Measurements from ENCODE around the gene PRPF6. TPM values are rescaled to one million over a fixed set of nuclear protein-coding genes. Genes with fewer than 3 reads are reported as not detected.

The PRPF6 gene
- total RNA-seq, 1 experiment from 2014 or later: 103 TPM

- H4K20me1 ChIP-seq (ENCODE audit: insufficient read depth): peaks cover 73% of the 10 kb centered on the region
- no TSS peak for BruUV-seq (replicated peaks)
- no peaks in the 10 kb centered on the region for H3K4me1 ChIP-seq (replicated peaks; ENCODE audit: insufficient read depth)
- H3K79me2 ChIP-seq (ENCODE audit: low read depth): peaks cover 25% of the 10 kb centered on the region
- peaks cover 17% of the 10 kb centered on the region for H3K36me3 ChIP-seq (ENCODE audit: low read depth)
- peaks cover 38% of the 10 kb centered on the region for H3F3A ChIP-seq (ENCODE audit: insufficient read depth, low read depth)
- no peaks in the 10 kb centered on the region for H3K27me3 ChIP-seq (ENCODE audit: insufficient read depth, low read depth)
- POLR2A ChIA-PET (ENCODE audit: unreplicated experiment): interaction anchor here (0.6 kb wide), 1 partner anchor 210 kb away, joined by 8 read pairs; no protein-coding TSS in a partner anchor
- CTCF ChIA-PET: no interaction called here
- H3K9me3 ChIP-seq (ENCODE audit: insufficient read depth, low read depth): no peaks in the 10 kb centered on the region
- no peak overlapping the region for H3K4me3 ChIP-seq
- H3K27ac ChIP-seq: no peak overlapping the region
- no peak overlapping the region for H2AFZ ChIP-seq
- no peak for DNase-seq
- no peaks in the 10 kb centered on the region for H3K9me2 ChIP-seq (ENCODE audit: insufficient read depth)
- TF ChIP-seq EZH2 (IDR thresholded peaks at IDR 0.05; ENCODE audit: low read depth) (no peak), CTCF (conservative IDR thresholded peaks at IDR 0.05) (no peak)
- no peak overlapping the region for H3K4me2 ChIP-seq
- intact Hi-C loops (cut with micrococcal nuclease; ENCODE audit: unreplicated experiment): no loop called here
Observed at GRCh38 chr20:63942969-63943807, 37.7 kb upstream of the PRPF6 start.

GRCh38 chr20:63943808-63944077 lies 37.2 kb upstream of the PRPF6 start:
- ChIA-PET POLR2A (ENCODE audit: unreplicated experiment) (no interaction called here), CTCF (no interaction called here)
- H3K4me3 ChIP-seq: no peak overlapping the region
- H3F3A ChIP-seq (ENCODE audit: insufficient read depth, low read depth): peaks cover 40% of the 10 kb centered on the region
- H3K9me3 ChIP-seq (ENCODE audit: insufficient read depth, low read depth): no peaks in the 10 kb centered on the region
- peaks cover 17% of the 10 kb centered on the region for H3K36me3 ChIP-seq (ENCODE audit: low read depth)
- no peak overlapping the region for H2AFZ ChIP-seq
- no peaks in the 10 kb centered on the region for H3K9me2 ChIP-seq (ENCODE audit: insufficient read depth)
- intact Hi-C loops (cut with micrococcal nuclease; ENCODE audit: unreplicated experiment): no loop called here
- peaks cover 29% of the 10 kb centered on the region for H3K79me2 ChIP-seq (ENCODE audit: low read depth)
- TF ChIP-seq EZH2 (IDR thresholded peaks at IDR 0.05; ENCODE audit: low read depth): no peak
- TF ChIP-seq CTCF (conservative IDR thresholded peaks at IDR 0.05): no peak
- H3K27ac ChIP-seq: no peak overlapping the region
- BruUV-seq (replicated peaks): no TSS peak
- no peaks in the 10 kb centered on the region for H3K4me1 ChIP-seq (replicated peaks; ENCODE audit: insufficient read depth)
- DNase-seq: no peak
- H3K4me2 ChIP-seq: no peak overlapping the region
- H4K20me1 ChIP-seq (ENCODE audit: insufficient read depth): peaks cover 77% of the 10 kb centered on the region
- no peaks in the 10 kb centered on the region for H3K27me3 ChIP-seq (ENCODE audit: insufficient read depth, low read depth)

DNA sequence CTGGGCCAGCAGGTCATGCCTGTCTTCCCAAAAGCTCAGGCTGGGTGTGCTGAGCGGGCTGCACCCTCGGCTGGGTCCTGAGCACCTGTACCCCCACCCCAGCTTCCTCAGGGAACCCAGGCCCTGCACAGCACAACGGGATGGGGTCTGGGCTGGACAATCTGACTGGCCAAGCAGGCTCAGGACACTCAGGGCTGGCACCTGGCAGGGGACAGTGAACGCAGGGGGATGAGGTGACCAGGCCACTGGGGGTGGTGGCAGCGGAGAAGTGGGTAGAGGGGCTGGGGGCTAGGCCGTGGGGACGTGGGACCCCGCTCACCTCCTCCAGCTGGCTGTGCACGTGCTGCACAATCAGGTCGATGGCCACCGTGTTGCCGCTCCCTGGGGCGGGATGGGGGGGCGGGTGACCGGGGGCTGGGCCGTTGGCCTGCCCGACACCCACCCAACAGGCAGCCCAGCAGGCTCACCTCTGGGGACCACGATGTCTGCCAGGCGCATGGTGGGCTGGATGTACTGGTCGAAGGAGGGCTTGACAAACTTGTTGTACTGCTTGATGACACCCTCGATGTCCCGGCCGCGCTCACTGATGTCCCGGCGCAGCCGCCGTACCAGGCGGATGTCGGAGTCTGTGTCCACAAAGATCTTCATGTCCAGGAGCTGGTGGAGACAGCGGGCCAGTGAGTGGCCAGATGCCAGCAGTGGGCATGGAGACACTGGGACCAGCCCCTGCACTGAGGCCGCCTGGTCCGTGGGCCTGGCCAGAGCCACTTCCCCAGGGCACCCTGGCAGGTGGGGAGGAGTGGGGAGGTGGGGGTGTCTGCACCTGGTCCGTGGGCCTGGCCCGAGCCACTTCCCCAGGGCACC lies 36.6 kb upstream of the PRPF6 start:
- CTCF ChIA-PET: no interaction called here
- Histone ChIP-seq H3K9me3 (ENCODE audit: insufficient read depth, low read depth) (no peaks in the 10 kb centered on the region), H3F3A (ENCODE audit: insufficient read depth, low read depth) (peaks cover 46% of the 10 kb centered on the region), H3K9me2 (ENCODE audit: insufficient read depth) (no peaks in the 10 kb centered on the region), H3K4me1 (replicated peaks; ENCODE audit: insufficient read depth) (no peaks in the 10 kb centered on the region), H3K36me3 (ENCODE audit: low read depth) (peaks cover 17% of the 10 kb centered on the region), H3K27ac (no peak overlapping the region), H4K20me1 (ENCODE audit: insufficient read depth) (peaks cover 82% of the 10 kb centered on the region), H3K4me2 (no peak overlapping the region), H3K27me3 (ENCODE audit: insufficient read depth, low read depth) (no peaks in the 10 kb centered on the region), H2AFZ (no peak overlapping the region), H3K4me3 (no peak overlapping the region), H3K79me2 (ENCODE audit: low read depth) (peaks cover 35% of the 10 kb centered on the region)
- TF ChIP-seq CTCF (conservative IDR thresholded peaks at IDR 0.05) (no peak), EZH2 (IDR thresholded peaks at IDR 0.05; ENCODE audit: low read depth) (no peak)
- BruUV-seq (replicated peaks): no TSS peak
- POLR2A ChIA-PET (ENCODE audit: unreplicated experiment): no interaction called here
- intact Hi-C loops (cut with micrococcal nuclease; ENCODE audit: unreplicated experiment): no loop called here
- no peak for DNase-seq

Measured in PC-9 (cell line).